Right renal cortex interstitium (tissue), 3 donors: Measurements from ENCODE around the gene RPTOR. TPM values are rescaled to one million over a fixed set of nuclear protein-coding genes. Genes with fewer than 3 reads are reported as not detected.

ENCODE experiments used
- DNase-seq, 3 donors: peaks; one replicate each; pipeline ENCODE4 v3.0.0-alpha.2; 2013; ENCODE audit warnings: low read depth in 3 of 3, low spot score in 2 of 3
- polyA plus RNA-seq, 3 donors: library from polyadenylated mRNA; unstranded; fragments of 120-200 nt; gene quantifications; one replicate each; pipeline ENCODE4 v1.2.1, GENCODE V29; 2013; ENCODE audit not compliant: insufficient read length in 3 of 3

The RPTOR gene
- polyA plus RNA-seq, 3 donors: 16.7 to 18.7 (median 17.1) TPM

DNA sequence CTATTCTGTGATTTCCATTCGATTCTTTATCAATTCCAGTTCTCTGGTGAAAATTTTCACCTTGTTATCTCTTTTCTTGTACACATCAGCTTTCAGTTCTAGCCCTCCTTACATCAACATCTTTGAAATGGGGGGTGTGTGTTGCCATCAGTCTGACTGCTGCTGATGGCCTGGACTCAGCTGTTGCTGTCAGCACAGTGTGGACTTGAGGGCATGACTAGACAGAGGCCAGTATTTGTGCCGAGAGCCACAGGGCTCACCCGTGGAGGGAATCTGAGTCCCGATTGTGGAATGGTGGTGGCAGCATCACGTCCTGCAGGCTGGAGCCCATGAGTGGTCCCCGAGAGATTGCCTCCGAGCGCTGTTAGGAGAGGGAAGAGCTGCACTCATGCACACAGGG is 114.2 kb downstream of the RPTOR start:
- DNase-seq: no peak

DNA sequence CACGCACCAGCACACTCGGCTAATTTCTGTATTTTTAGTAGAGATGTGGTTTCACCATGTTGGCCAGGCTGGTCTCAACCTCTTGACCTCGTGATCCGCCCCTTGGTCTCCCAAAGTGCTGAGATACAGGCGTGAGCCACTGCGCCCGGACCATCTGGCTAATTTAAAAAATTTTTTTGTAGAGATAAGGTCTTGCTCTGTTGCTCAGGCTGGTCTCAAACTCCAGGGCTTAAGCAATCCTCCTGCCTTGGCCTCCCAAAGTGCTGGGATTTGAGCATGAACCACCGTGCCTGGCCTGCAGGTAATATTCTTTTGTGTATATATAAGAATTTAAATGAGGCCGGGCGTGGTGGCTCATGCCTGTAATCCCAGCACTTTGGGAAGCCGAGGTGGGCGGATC is 115.0 kb downstream of the RPTOR start:
- DNase-seq: no peak

DNA sequence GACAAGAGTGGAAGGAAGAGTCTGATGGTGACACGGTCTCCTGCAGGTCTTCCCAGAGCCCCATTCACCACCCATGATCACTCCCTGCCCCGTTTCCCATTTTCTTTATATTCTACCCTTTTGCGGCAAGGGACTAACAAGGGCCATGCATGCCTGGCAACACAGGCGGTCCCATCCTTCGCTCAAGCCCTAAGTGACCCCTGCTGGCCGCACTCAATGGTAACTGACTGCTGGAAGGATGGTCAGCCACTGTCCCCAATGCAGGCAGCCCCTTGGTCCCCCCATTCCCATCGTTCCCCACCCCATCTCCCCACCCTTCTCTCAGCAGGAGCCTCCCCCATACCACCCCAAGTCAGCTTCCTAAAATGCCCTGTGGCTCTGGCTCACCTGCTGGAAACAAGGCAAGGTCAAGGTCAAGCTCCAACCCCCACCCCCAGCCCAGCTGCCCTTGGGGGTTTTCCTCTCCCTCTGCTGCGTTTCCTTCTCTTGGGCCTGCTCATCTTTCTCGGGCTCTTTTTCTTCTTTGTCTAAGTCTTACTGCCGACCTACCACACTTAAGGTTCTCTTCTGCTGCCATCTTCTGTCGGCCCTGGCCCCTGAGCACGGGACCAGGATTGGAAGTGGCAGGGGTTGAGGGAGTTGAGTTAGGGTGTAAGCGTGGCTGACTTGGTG is 116.0 kb downstream of the RPTOR start:
- DNase-seq: no peak

DNA sequence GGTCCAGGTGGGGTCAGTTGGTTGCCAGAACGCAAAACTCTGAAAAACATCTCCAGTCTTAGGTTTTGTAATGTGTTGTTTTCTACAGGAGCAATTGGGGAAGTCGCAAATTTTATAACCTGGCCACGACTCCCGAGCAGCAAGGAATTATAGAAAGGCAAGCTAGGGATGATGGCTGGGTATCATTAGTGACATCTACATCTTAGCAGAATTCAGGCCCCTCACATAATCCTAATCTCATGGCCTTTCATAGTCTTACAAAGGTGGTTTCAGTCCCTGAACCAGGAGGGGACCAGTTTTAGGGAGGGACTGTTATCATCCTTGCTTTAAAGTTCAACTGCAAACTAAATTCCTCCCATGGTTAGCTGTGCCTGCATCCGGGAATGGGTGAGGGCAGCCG is 117.9 kb downstream of the RPTOR start:
- no peak for DNase-seq

DNA sequence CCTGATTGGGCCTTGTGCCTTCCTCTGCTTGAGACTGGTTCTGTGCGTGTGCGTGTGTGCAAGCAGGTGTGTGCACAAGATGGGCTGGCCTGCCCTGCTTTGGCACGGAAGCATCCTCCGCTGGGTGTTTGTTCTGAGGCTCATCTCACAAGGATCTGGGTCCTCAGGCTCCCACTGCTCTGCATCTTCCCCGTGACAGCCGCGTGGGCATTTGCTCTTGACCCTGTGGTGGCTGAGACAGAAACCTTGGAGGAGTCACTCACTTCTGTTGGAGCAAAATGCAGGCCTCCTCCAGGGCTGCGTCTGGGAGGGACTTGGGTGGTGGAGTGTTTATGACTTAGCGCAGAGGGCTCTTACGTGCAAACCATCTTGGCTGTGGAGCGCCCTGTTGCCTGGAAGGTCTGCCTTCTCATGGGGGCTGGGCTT is 119.2 kb downstream of the RPTOR start:
- no peak for DNase-seq

DNA sequence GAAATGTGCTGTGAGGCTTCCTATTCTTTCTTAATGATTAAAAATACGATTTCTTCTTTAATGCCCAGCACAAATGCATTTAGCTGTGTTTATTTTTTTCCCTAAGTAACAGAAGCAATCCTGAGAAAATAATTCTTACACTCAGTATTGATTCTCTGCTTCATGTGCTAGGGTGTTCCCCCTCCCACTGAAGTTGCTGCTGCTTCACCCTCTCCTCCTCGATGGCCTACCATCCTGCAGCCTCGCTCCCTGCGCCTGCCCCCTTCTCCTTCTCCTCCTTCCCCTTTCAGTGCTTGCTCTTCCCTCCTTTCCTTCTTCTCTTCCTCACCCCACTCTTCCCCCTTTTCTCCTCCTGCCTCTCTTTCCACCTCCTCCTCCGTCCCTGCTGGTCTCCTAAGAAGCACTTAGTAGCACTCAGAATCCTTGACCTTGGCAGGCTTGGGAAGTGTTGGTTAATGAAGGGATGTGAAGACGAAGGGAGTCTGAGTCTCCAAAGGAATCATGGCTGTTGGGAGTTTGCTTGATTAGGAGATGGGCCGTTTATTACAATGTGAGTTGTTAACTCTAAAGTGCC is 119.7 kb downstream of the RPTOR start:
- no peak for DNase-seq

DNA sequence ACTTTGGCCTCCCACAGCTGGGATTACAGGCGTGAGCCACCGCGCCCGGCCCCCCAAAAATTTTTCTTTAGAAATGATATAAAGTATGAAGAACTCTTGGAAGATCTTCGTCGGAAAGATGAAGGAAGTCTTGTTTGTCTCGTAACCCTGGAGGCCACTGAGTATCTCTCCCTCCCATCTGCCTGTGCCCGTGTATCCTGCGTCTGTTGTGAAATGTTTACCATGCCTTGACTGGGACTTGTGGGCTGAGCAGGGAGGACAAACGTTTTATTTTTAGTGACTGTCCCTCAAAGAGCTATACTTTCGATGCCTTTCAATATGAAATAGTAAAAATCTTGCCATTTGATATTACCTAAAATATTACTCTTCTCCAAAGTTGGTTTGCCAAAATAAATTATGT is 121.2 kb downstream of the RPTOR start:
- no peak for DNase-seq

DNA sequence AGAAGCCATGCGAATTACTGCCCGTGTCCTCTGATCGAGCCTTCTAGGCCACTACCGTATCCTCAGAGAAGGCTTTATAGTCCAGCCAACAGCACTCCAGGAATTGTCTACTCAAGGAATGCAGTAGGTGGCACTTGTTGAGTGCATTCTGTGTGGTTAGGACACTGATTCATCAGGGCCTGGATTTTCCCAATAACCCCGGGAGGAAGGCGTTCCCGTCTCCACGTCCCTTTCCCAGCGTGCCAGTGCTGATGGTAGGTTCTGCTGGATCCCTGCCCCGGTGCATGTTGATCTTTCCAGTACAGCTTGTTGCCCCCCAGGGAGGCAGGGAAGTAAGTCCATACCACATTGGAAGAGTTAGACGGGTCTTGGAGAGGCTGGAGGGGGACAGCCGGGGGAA is 122.2 kb downstream of the RPTOR start:
- no peak for DNase-seq

DNA sequence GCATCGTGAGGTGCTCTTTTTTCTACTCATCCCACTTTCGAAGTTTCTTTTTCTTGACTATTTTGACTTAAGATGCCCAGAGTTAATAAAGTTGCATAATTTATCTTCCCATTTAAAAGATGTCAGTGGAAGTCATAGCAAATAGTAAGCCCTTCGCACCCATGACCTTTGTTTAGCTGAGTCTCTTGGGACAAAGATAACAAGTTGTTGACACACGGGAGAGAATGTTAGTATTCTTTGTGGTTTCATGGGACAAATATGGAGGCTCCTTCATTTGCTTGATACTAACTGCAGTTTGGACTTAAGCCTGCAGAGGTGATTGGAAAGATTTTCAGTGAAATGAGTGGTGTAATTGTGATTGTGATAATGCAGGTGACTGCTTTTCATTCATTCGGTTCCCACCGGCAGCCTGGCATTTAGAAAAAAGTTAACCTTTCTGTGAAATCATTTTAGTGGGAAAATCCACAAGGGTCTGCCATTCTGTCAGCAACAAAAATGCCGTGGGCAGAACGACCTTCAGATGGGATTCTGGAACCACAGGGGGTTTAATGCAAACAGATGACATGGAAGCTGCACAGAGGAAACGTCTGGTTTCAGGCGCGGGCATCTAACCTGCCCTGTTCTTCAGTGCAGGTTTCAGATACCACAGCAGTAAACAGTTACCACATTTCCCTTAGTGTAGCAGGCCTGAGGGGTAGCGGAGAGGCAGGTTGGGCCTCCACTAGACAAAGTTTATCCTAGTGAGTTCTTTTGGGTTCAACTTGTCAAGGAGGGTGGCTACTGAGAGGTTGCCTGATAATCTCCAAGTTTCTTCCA is 123.0 kb downstream of the RPTOR start:
- DNase-seq: no peak

DNA sequence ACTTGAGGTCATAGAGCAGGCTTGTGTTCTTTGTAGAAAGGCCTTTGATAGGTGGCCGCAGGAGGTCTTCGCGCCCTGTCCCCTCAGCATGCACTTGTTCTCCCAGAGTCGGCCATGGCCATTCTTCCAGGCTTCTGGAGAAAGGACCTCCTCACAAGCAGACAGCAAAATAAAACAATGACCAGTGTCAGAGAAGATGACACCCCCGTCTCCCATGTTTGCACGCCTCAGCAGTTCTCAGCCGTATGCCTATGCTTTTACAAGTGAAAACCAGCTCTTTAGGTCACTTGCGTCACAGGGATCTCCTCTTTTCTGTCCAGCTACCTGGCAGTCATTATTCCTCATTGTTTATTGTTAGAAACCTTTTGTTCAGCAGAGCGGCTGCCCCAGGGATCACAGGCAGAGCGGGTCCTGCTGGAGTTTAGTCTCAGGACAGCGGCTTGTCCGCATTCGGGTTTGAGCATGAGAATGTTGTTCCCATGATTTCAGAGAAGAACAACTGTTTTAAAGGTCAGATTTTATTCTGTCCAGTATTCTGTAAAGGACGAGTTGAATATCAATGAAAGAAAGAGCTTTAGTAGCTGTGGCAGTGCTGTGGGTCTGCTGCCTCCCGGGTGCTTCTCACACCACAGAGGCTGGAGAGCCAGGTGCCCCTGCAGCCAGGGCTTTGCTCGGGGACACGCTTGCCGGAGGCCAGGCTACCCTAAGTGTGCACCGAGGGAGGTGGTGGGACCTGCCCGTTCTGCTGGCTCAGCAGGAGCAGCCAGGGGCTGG is 123.9 kb downstream of the RPTOR start:
- DNase-seq: no peak

DNA sequence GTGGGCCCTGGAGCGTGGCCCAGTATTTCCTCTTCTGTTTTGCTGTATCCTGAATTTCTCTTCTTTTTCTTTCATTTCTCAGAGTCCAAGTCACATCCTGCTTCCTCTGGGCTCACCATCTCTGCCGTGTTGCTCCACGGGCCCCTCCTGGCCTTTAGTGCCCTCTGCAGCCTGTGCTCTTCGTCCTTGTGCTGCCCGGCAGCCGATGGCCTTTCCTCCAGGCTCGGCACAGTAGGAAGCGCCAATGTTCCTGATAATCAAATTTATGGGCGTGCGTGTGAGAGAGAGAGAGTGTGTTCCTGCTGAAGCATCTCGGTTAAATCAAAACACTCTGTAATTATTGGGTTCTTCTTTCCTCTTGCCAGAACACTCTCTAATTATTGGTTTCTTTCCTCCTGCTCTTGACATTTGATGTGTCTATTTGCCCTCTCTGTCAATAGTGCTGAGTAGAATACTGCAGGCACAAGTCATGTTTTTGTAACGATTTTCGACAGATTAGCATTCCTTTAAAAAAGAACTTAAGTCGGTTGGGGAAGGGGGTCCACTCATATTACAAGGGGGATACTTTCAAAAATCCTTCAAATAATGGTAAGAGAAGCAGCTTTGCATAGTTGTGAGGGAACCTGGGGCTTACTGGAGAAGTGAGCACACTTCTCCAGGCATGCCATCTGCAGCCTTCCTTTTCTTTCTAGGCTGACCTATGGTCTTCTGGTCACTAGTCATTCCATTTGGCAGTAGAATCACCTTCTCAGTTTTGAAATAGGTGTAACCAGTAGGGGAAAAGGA is 126.6 kb downstream of the RPTOR start:
- no peak for DNase-seq

DNA sequence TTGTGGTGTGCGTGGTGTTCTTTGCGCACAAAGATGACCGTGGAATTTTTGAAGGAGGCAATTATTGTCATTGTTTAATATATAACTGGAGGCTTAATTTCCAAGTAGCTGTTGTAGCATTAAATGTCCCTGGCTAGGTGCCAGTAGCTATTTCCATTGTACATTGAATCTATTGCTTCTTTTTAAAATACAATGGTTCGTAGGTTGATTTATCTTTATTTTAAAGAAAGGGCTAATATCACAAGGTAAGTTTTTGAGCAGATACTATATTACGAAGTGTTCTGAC is 127.1 kb downstream of the RPTOR start:
- no peak for DNase-seq

DNA sequence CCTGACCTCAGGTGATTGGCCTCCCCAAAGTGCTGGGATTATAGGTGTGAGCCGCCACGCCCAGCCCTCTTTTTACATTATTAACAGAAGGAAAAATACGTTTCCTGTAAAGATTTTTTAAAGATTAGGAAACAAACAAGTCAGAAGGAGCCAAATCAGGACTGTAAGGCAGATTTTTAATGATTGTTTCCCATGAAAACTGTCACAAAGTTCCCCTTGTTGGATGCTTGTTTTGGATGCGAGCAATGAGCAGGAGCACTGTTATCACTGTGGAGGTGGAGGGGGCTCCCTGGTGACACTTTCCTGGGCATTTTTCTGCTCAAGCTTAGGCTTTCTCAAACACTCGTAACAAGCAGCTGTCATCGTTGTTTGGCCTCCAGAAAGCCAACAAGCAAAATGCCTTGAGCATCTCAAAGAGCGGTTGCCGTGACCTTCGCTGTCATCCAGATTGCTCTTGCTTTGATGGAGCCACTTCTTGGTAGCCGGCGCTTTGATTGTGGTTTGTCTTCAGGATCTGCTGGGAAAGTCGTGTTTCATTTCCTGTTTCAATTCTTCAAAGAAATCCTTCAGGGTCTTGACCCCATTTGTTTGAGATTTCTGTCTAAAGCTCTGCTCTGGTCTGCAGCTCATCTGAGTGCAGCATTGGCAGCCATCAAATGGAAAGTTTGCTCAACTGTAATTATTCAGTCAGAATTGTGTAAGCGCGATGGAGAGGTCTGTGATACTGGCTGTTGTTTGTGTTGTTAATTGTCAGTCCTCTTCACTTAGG is 128.7 kb downstream of the RPTOR start:
- DNase-seq: no peak

DNA sequence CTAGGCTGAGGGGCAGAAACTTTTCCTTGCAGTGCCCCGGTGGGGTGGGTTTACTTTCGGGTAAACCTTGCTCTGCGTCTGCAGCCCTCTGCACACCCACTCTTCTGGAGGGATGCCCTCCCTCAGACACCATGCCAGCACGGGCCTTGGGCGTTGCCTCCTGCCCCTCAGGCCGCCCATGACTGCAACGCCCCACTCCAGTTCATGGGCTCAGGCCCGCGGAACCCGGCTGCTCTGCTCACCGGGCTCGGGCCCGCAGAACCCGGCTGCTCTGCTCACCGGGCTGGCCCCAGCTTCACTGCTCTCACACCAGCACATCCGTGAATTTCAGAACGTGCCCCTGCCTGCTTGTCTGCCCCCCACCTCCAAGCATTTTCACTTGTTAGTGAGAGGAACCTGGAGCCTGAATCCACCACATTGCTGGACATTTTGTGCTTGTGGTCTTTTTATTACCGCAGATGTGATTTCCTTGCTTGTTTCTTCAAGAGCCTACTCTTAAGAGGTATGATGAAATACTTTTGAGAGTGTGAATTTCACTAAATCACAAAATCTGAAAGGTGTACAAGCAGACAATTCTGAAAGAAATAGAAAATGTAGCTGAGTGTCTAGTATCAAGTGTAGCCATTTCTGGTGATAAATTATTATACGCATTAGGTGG is 130.9 kb downstream of the RPTOR start:
- DNase-seq: no peak

DNA sequence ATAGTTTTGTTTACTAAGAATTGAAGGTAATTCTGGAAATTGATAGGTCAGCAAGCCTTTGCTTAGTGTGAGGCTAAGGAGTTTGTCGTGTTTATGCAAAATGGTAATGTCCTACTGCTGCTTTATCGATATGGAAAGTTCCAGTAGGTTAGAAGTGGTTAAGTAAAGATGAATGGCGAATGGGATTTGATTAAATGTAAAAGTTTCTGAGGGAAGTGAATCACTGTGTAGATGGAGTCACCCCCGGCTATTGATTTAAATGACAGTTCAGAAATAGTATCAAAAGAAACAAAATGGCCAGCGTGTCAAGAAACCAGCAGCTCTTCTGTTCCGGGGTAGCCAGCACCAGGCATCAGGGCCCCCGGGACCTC is 131.4 kb downstream of the RPTOR start:
- no peak for DNase-seq

DNA sequence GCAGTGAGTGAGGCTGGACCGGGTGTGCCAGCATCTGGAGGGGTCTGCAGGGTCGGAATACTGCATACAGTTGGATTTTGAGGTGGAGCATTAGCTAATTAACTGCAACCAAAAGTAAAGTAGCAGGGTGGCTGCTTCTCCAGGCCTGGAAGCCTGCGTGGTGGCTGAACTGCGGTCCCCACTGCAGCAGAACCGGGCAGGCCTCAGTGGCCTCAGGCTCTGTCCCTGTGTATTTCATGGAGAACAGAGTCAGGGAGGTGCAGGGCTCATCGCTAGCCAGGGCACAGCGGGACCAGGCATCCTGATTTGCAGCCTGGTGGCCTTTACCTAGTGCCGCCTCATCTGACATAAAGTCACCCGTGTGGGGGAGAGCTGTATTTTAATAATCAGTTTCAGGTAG is 131.9 kb downstream of the RPTOR start:
- no peak for DNase-seq

DNA sequence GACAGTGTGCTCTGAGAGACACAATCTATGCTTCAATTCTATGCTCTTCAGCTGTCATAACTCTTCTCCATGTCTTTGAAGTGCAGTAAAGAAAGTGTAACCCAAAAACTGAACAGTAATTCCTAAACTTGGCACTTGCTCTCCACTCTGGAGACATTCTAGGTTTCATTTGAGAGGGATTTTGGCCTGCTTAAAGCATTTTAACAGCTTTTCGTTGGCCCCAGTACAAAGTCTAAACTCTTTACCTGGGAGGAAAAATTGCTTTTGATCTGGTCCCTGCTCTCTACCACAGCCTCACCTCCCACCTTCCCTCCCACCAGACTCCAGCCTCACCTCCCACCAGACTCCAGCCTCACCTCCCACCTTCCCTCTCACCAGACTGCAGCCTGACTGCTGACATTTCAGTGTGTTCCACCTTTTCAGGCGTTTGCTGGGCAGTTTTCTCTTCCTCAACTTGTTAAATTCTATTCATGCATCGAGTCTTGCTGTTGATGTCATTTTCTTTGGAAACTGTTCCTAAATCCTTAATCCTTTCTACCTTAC is 132.6 kb downstream of the RPTOR start:
- no peak for DNase-seq

DNA sequence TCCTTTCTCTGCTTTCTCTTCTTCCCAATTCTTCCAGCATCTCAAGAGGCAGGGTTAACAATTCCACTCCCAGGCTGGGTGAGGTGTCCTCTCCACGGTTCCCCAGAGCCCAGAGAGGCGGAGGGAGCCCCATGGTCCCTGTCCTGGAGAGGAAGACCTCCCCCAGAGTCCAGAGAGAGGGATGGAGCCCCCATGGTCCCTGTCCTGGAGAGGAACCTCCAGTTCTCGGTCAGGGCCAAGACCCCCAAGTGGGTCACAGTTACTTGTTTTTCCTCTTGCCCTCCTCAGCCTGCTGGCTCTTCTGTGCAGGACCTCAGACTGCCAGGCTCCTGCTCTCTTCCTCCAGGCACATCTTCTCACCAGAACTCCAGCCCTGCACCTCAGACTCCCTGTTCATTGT is 135.2 kb downstream of the RPTOR start:
- no peak for DNase-seq

DNA sequence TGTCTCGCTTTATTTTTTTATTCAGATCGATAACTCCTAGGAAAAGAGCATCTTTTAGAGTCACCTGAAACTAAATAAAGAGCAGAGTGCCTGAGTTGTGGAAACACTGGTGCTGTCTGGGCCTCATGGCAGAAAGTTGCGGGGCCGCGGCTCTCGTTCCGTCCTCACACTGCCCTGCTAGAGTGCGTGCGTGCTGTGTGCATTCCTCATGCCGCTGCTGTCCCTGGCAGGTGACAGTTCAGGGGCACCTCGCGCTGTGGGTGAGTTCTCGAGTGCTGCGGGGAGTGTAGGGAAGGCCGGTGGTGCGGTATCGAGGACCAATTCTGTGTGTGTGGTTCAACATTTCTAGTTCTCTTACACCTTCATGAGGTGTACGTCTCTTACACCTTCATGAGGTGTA is 136.6 kb downstream of the RPTOR start:
- DNase-seq: no peak
